PFSK-1 (cell line): ENCODE data around the gene CEP162.

Source experiments
- POLR2AphosphoS5 ChIP-seq: IDR thresholded peaks from 2 replicates; pipeline ENCODE4 v1.6.1; 2012; ENCODE audit warnings: low read depth, mild to moderate bottlenecking, control low read depth, low read length, moderate library complexity
- SIN3A ChIP-seq: IDR thresholded peaks from 2 replicates; pipeline ENCODE4 v1.6.1; 2012; ENCODE audit warnings: mild to moderate bottlenecking, low read length, moderate library complexity, borderline replicate concordance; ENCODE audit not compliant: insufficient read depth
- TF ChIP-seq, protein P1 (sequence below), 2 experiments: IDR thresholded peaks; 2 replicates each; pipeline versions ENCODE4 v1.6.1 to v1.8.0; 2011 to 2012; ENCODE audit warnings: low read depth in 2 of 2, low read length in 2 of 2, control low read depth in 1 of 2, inconsistent platforms in 1 of 2, mild to moderate bottlenecking in 1 of 2, moderate library complexity in 1 of 2; ENCODE audit not compliant: insufficient read depth in 1 of 2

DNA sequence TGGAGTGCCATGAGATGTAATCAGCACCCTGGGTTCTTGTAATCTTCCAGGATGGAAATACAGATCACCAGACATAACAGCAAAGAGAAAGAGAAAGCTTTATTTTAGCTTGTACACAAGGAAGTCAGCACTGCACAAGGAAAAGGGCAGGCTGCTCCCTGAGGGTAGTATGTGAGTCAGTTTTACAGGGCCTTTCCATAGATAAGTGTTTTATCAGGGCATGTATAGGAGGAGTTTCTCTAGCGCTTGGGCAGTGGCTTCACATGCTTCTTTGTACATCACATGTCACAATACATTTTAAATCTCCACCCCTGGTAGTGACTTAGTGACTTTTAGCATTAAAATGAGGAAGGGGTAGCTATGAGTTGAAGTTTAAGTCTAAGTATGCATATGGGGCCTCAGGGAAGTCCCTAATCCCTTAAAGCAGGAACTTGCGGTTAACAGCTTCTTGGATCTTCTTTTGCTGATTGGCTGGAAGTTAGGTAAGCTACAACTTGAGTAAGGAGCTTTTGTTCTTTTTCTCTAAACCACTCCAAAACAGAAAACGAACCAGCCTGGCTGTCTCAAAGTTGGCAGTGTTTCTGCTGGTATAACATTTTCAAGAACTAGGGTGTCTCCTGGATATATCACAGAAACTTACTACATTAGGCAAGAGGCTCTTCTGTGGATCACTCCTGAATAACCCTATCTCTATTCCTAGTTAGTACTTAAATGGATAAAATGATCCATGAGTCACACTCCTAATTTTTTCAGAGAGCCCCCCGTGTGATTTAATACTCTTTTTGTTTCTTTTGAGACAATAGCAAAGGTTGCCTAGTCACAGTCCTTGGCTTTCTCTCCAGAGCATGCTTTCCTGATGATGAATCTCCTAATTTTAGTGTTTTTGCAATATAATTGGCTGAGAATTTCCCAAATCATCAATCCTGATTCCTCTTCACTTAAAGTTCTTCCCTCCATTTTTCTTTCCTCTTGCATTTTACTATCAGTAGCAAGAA, 133.7 kb downstream of the CEP162 start:
- TF ChIP-seq, protein P1, sequence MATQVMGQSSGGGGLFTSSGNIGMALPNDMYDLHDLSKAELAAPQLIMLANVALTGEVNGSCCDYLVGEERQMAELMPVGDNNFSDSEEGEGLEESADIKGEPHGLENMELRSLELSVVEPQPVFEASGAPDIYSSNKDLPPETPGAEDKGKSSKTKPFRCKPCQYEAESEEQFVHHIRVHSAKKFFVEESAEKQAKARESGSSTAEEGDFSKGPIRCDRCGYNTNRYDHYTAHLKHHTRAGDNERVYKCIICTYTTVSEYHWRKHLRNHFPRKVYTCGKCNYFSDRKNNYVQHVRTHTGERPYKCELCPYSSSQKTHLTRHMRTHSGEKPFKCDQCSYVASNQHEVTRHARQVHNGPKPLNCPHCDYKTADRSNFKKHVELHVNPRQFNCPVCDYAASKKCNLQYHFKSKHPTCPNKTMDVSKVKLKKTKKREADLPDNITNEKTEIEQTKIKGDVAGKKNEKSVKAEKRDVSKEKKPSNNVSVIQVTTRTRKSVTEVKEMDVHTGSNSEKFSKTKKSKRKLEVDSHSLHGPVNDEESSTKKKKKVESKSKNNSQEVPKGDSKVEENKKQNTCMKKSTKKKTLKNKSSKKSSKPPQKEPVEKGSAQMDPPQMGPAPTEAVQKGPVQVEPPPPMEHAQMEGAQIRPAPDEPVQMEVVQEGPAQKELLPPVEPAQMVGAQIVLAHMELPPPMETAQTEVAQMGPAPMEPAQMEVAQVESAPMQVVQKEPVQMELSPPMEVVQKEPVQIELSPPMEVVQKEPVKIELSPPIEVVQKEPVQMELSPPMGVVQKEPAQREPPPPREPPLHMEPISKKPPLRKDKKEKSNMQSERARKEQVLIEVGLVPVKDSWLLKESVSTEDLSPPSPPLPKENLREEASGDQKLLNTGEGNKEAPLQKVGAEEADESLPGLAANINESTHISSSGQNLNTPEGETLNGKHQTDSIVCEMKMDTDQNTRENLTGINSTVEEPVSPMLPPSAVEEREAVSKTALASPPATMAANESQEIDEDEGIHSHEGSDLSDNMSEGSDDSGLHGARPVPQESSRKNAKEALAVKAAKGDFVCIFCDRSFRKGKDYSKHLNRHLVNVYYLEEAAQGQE (IDR thresholded peaks at IDR 0.05; ENCODE audit: insufficient read depth in 1 of 2, low read depth in 2 of 2, low read length in 2 of 2): no peak
- no peak for TF ChIP-seq POLR2AphosphoS5
- no peak for TF ChIP-seq SIN3A
